GM12891 (cell line): ENCODE measurements around the gene RAI1.

Experiments used
- PAX5 ChIP-seq: IDR thresholded peaks from 2 replicates; pipeline ENCODE4 v1.6.1; 2011; ENCODE audit warnings: low read length, moderate library complexity, mild to moderate bottlenecking; ENCODE audit not compliant: insufficient read depth, severe bottlenecking
- POLR2A ChIP-seq: IDR thresholded peaks from 2 replicates; pipeline ENCODE4 v1.6.1; 2011; ENCODE audit warnings: low read depth, low read length, control low read depth
- POLR2AphosphoS5 ChIP-seq: IDR thresholded peaks from 2 replicates; pipeline ENCODE4 v1.6.1; 2011; ENCODE audit warnings: low read depth, low read length, control low read depth
- TAF1 ChIP-seq: IDR thresholded peaks from 2 replicates; pipeline ENCODE4 v1.6.1; 2011; ENCODE audit warnings: low read depth, low read length, control low read depth

GRCh38 chr17:17741349-17742023 lies 60.2 kb downstream of the RAI1 start:
- TF ChIP-seq POLR2A (no peak), POLR2AphosphoS5 (no peak), PAX5 (no peak), TAF1 (no peak)
